Stomach (tissue), 4 donors: ENCODE results near the gene FAM168A.

Experiments
- POLR2A ChIP-seq, 4 donors: fragments of 450-650 bp; IDR thresholded peaks; one replicate each; pipeline ENCODE4 v1.6.1; 2016; ENCODE audit warnings: antibody characterized with exemption in 4 of 4, control low read depth in 2 of 4, mild to moderate bottlenecking in 1 of 4, moderate library complexity in 1 of 4
- POLR2AphosphoS5 ChIP-seq, 3 donors: sonication (generic); formaldehyde crosslinking; IDR thresholded peaks; one replicate each; pipeline ENCODE4 v1.6.1; 2016; ENCODE audit warnings: antibody characterized with exemption in 3 of 3
- TF ChIP-seq, protein P1 (sequence below), 7 experiments: fragments of 450-650 bp in 4 of 7; fragments of 200-600 bp in 3 of 7; sonication (generic) in 3 of 7; IDR thresholded peaks; one replicate each; pipeline ENCODE4 v1.5.1; 2016 to 2019; ENCODE audit warnings: antibody characterized with exemption in 7 of 7, control low read depth in 2 of 7, mild to moderate bottlenecking in 1 of 7

DNA sequence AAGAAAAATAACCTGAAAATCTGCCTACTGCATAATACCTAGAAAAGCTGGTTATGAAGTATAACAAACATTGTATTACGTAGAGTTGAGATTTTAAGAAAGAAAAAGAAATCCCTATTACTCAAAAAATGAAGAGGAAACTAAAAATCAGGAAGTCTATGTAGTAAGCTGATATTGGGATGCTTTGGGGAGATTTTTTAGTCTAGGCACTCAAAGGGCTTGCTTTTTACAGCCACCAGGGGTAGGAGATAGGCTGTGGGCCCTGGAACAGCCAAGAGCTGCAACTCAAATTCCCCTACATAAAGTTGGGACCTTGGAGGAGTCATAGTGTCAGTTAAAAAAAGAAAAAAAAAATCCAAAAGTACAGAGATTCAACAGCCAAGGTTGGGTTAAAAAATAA lies 131.3 kb downstream of the FAM168A start:
- TF ChIP-seq POLR2A (IDR thresholded peaks at IDR 0.05) (no peak), POLR2AphosphoS5 (IDR thresholded peaks at IDR 0.05) (no peak)
- TF ChIP-seq, protein P1, sequence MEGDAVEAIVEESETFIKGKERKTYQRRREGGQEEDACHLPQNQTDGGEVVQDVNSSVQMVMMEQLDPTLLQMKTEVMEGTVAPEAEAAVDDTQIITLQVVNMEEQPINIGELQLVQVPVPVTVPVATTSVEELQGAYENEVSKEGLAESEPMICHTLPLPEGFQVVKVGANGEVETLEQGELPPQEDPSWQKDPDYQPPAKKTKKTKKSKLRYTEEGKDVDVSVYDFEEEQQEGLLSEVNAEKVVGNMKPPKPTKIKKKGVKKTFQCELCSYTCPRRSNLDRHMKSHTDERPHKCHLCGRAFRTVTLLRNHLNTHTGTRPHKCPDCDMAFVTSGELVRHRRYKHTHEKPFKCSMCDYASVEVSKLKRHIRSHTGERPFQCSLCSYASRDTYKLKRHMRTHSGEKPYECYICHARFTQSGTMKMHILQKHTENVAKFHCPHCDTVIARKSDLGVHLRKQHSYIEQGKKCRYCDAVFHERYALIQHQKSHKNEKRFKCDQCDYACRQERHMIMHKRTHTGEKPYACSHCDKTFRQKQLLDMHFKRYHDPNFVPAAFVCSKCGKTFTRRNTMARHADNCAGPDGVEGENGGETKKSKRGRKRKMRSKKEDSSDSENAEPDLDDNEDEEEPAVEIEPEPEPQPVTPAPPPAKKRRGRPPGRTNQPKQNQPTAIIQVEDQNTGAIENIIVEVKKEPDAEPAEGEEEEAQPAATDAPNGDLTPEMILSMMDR (IDR thresholded peaks at IDR 0.05), result no peak
